PFSK-1 (cell line): ENCODE data around the gene TMEM132D.

Source experiments
- FOXP2 ChIP-seq: optimal IDR thresholded peaks from 2 replicates; pipeline ENCODE3; 2011; ENCODE audit warnings: borderline replicate concordance, control low read depth, inconsistent platforms; ENCODE audit not compliant: insufficient read depth; ENCODE audit errors: extremely low read length, extremely low read depth
- POLR2AphosphoS5 ChIP-seq: IDR thresholded peaks from 2 replicates; pipeline ENCODE4 v1.6.1; 2012; ENCODE audit warnings: low read depth, mild to moderate bottlenecking, control low read depth, low read length, moderate library complexity
- SIN3A ChIP-seq: IDR thresholded peaks from 2 replicates; pipeline ENCODE4 v1.6.1; 2012; ENCODE audit warnings: mild to moderate bottlenecking, low read length, moderate library complexity, borderline replicate concordance; ENCODE audit not compliant: insufficient read depth
- TAF1 ChIP-seq: IDR thresholded peaks from 2 replicates; pipeline ENCODE4 v1.6.1; 2012; ENCODE audit warnings: low read length, control low read depth, borderline replicate concordance; ENCODE audit not compliant: insufficient read depth
- TF ChIP-seq, protein P1 (sequence below), 2 experiments: IDR thresholded peaks; 2 replicates each; pipeline versions ENCODE4 v1.6.1 to v1.8.0; 2011 to 2012; ENCODE audit warnings: low read depth in 2 of 2, low read length in 2 of 2, control low read depth in 1 of 2, inconsistent platforms in 1 of 2, mild to moderate bottlenecking in 1 of 2, moderate library complexity in 1 of 2; ENCODE audit not compliant: insufficient read depth in 1 of 2

TMEM132D gene

DNA sequence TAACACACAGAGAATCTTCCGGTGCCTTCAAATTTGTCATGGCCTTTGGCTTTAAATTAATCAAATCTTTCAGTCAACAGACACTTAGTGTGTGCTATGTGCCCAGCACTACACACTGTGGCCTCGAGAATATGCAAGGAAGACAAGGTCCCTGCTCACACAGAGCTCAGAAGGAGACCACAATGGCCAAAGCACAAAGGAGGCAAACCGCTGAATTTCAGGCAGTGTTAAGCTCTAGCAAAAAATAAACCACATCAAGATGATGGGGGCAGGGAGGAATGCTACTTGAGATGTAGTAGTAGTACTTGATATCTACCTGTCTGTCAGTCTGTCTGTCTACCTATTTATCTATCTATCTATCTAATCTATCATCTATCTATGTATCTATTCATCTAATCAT lies 227.9 kb downstream of the TMEM132D start:
- no peak for TF ChIP-seq TAF1
- TF ChIP-seq, protein P1, sequence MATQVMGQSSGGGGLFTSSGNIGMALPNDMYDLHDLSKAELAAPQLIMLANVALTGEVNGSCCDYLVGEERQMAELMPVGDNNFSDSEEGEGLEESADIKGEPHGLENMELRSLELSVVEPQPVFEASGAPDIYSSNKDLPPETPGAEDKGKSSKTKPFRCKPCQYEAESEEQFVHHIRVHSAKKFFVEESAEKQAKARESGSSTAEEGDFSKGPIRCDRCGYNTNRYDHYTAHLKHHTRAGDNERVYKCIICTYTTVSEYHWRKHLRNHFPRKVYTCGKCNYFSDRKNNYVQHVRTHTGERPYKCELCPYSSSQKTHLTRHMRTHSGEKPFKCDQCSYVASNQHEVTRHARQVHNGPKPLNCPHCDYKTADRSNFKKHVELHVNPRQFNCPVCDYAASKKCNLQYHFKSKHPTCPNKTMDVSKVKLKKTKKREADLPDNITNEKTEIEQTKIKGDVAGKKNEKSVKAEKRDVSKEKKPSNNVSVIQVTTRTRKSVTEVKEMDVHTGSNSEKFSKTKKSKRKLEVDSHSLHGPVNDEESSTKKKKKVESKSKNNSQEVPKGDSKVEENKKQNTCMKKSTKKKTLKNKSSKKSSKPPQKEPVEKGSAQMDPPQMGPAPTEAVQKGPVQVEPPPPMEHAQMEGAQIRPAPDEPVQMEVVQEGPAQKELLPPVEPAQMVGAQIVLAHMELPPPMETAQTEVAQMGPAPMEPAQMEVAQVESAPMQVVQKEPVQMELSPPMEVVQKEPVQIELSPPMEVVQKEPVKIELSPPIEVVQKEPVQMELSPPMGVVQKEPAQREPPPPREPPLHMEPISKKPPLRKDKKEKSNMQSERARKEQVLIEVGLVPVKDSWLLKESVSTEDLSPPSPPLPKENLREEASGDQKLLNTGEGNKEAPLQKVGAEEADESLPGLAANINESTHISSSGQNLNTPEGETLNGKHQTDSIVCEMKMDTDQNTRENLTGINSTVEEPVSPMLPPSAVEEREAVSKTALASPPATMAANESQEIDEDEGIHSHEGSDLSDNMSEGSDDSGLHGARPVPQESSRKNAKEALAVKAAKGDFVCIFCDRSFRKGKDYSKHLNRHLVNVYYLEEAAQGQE (IDR thresholded peaks at IDR 0.05; ENCODE audit: insufficient read depth in 1 of 2, low read depth in 2 of 2, low read length in 2 of 2), result no peak
- no peak for TF ChIP-seq SIN3A
- TF ChIP-seq POLR2AphosphoS5, result no peak
- TF ChIP-seq FOXP2, result no peak

DNA sequence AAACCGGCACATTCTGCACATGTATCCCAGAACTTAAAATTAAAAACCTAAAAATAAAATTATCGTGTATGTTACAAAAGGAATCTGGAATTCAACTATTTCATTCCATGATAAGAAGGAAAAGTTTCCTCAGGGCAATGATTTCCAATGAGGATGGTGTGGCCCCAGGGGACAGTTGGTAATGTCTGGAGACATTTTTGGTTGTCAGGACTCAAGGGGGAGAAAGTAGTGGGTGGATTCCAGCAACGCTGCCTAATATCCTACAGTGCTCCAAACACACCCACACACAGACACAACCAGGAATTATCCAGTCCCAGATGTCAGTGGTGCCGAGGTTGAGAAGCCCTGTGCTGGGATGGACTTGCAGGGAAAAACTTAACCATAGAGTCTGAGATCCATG lies 228.3 kb downstream of the TMEM132D start:
- TF ChIP-seq FOXP2, result no peak
- TF ChIP-seq, protein P1 (IDR thresholded peaks at IDR 0.05; ENCODE audit: insufficient read depth in 1 of 2, low read depth in 2 of 2, low read length in 2 of 2), result no peak
- TF ChIP-seq POLR2AphosphoS5, result no peak
- TF ChIP-seq SIN3A, result no peak
- no peak for TF ChIP-seq TAF1

DNA sequence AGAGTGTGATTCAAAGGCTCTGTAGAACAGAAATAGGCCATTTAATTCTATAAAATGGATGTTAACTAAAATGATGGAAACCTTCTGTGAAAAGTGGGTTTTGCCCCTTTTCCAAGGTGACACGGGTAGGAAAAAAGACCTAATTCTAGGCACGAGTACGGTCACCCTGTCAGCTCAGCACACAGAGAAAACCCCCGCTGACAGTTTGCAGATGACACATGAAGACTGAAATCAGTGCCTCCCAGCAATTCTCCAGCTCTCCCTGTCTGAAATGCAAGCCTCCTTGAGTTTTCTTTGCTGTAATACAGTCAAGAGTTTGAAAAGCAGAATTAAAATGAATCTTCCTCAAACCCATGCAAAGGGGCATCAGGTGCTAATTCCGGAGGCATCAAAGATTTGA lies 230.0 kb downstream of the TMEM132D start:
- TF ChIP-seq, protein P1 (IDR thresholded peaks at IDR 0.05; ENCODE audit: insufficient read depth in 1 of 2, low read depth in 2 of 2, low read length in 2 of 2), result no peak
- no peak for TF ChIP-seq SIN3A
- no peak for TF ChIP-seq FOXP2
- TF ChIP-seq TAF1, result no peak
- TF ChIP-seq POLR2AphosphoS5, result no peak

DNA sequence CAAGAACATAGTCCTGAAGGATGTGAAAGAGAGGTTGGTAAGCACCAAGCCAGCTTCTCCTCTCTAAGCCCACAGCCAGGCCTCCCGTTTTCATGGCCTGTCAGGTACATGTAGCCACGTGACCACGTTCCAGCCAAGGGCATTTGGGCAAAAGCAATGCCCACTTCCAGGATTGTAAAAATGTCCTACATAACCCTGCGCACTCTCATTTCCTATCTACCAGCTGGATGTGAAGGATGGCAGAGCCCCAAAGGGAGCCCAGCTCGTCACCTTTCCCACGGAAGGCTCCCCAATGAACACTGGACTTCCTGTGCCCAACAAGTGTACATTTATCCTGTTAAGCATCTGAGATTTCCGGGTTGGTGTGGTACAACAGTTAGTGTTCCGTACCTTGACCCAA lies 231.7 kb downstream of the TMEM132D start:
- TF ChIP-seq POLR2AphosphoS5 (no peak), SIN3A (no peak), FOXP2 (no peak), TAF1 (no peak)
- TF ChIP-seq, protein P1 (IDR thresholded peaks at IDR 0.05; ENCODE audit: insufficient read depth in 1 of 2, low read depth in 2 of 2, low read length in 2 of 2), result no peak

DNA sequence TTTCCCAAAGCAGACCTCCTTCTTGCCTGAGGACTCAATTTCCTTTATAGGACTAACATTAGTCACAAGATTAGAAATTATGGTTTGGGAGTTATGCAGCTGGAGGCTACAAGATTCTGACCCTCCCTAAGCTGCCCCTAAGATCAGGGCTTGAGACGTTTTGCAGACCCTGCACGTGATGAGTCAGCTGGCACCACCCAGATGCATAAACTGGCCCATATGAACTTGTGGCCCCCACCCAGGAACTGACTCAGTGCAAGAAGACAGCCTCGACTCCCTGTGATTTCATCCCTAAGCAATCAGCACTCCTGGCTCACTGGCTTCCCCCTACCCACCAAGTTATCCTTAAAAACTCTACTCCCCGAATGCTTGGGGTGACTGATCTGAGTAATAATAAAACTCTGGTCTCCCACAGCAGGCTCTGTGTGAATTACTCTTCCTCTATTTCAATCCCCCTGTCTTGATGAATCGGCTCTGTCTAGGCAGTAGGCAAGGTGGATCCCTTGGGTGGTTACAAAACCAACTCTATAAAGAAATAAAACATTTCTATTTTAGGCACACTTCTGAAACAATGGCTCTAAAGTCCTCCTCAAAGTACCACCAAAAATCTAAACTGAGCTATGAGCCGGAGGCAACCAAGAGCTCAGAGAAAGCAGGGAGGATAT lies 233.4 kb downstream of the TMEM132D start:
- TF ChIP-seq, protein P1 (IDR thresholded peaks at IDR 0.05; ENCODE audit: insufficient read depth in 1 of 2, low read depth in 2 of 2, low read length in 2 of 2), result no peak
- TF ChIP-seq POLR2AphosphoS5 (no peak), FOXP2 (no peak), TAF1 (no peak), SIN3A (no peak)
